Lower leg skin (tissue), 4 donors: ENCODE measurements around the gene CYP2B6. TPM values are rescaled to one million over a fixed set of nuclear protein-coding genes. Genes with fewer than 3 reads are reported as not detected.
"Not testable (repeated sequence)": the region's sequence is repeated elsewhere in the genome, so short reads cannot be mapped to it uniquely, and the experiment has no call there.

Source experiments
- DNase-seq, 2 donors: peaks; one replicate each; pipeline ENCODE4 v3.0.0-alpha.2; 2019; ENCODE audit warnings: low spot score in 2 of 2
- H3K4me3 ChIP-seq: fragments of 200-600 bp; sonication (generic); 2 replicates; pipeline ENCODE4 v1.5.1; 2017; ENCODE audit warnings: mild to moderate bottlenecking, low read depth; ENCODE audit not compliant: poor library complexity, severe bottlenecking
- POLR2A ChIP-seq, 2 donors: fragments of 450-650 bp; IDR thresholded peaks; one replicate each; pipeline ENCODE4 v1.6.1; 2016 to 2017; ENCODE audit warnings: antibody characterized with exemption in 2 of 2, mild to moderate bottlenecking in 1 of 2, moderate library complexity in 1 of 2
- whole genome bisulfite sequencing, 2 donors: methylation state at CpG; one replicate each; pipeline ENCODE4 v1.1.5; 2018; 5-methylcytosine and 5-hydroxymethylcytosine counted together
- intact Hi-C: fragments of 100-400 bp; cut with DNase I; formaldehyde crosslinking; loops from one replicate; pipeline ENCODE4 v1.15.0; 2023; ENCODE audit warnings: low total_unique reads
- total RNA-seq, 4 donors: library from RNA; depleted of rRNA; stranded (reverse); fragments of >200 nt; gene quantifications; one replicate each; pipeline ENCODE4 v1.1.0, GENCODE V29; 2016
- TF ChIP-seq, protein P1 (sequence below), 3 donors: fragments of 450-650 bp; IDR thresholded peaks; one replicate each; pipeline ENCODE4 v1.5.1; 2016; ENCODE audit warnings: antibody characterized with exemption in 3 of 3, mild to moderate bottlenecking in 3 of 3, moderate library complexity in 2 of 3

CYP2B6 gene
- total RNA-seq, 4 donors from 2014 or later: 0.13 to 3.7 TPM; not detected in 2

DNA sequence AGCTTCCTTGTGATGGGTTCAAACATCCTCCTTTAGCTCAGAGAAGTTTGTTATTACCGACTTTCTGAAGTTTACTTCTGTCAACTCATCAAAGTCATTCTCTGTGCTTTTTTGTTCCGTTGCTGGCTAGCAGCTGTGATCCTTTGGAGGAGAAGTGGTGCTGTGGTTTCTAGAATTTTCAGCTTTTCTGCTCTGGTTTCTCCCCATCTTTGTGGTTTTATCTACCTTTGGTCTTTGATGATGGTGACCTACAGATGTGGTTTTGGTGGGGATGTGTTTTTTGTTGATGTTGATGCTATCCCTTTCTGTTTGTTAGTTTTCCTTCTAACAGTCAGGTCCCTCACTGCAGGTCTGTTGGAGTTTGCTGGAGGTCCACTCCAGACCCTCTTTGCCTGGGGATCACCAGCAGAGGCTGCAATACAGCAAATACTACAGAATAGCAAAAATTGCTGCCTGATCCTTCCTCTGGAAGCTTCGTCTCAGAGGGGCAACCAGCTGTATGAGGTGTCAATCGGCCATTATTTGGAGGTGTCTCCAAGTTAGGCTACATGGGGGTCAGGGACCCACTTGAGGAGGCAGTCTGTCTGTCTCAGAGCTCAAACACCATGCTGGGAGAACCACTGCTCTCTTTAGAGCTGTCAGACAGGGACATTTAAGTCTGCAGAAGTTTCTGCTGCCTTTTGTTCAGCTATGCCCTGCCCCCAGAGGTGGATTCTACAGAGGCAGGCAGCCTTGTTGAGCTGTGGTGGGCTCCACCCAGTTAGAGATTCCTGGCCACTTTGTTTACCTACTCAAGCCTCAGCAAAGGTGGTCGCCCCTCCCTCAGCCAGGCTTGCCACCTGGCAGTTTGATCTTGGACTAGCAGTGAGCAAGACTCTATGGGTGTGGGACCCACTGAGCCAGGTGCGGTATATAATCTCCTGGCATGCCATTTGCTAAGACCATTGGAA, 20.4 kb upstream of the CYP2B6 start:
- WGBS, 2 donors: 66 to 80% methylated on average over 6 of the region's 6 CpGs
- intact Hi-C loops: loop anchor here (10.0 kb wide), 2 partner anchors 174 to 306 kb away; no protein-coding TSS in a partner anchor
- peak in 1 of 2 donors; percentile 43 for DNase-seq

DNA sequence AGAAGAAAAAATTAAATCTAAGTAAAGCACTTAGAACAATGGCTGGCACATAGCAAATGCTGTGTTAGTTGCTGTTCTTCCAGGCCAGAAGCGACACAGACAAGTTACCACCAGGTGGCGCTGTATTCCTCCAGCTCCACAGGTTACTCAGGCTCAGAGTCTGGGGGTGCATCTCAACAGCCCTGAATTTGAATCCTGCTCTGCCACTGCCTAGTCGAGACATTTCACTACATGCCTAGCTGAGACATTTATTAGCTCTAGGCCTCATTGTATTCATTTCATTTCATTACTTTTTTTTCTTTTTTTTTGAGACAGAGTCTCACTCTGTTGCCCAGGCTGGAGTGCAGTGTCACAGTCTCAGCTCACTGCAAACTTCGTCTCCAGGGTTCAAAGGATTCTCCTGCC, 16.4 kb upstream of the CYP2B6 start:
- no peak overlapping the region for H3K4me3 ChIP-seq
- 18 to 20% methylated on average over 4 of the region's 4 CpGs for WGBS, 2 donors
- TF ChIP-seq, protein P1, sequence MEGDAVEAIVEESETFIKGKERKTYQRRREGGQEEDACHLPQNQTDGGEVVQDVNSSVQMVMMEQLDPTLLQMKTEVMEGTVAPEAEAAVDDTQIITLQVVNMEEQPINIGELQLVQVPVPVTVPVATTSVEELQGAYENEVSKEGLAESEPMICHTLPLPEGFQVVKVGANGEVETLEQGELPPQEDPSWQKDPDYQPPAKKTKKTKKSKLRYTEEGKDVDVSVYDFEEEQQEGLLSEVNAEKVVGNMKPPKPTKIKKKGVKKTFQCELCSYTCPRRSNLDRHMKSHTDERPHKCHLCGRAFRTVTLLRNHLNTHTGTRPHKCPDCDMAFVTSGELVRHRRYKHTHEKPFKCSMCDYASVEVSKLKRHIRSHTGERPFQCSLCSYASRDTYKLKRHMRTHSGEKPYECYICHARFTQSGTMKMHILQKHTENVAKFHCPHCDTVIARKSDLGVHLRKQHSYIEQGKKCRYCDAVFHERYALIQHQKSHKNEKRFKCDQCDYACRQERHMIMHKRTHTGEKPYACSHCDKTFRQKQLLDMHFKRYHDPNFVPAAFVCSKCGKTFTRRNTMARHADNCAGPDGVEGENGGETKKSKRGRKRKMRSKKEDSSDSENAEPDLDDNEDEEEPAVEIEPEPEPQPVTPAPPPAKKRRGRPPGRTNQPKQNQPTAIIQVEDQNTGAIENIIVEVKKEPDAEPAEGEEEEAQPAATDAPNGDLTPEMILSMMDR (IDR thresholded peaks at IDR 0.05): no peak
- no peak for TF ChIP-seq POLR2A (IDR thresholded peaks at IDR 0.05)
- intact Hi-C loops: loop anchor here (10.0 kb wide), 2 partner anchors 170 to 310 kb away; no protein-coding TSS in a partner anchor
- DNase-seq: peak; percentile 61 to 89

More for the DNA sequence above, 20.4 kb upstream of the CYP2B6 start:
- H3K4me3 ChIP-seq: not testable (repeated sequence)

DNA sequence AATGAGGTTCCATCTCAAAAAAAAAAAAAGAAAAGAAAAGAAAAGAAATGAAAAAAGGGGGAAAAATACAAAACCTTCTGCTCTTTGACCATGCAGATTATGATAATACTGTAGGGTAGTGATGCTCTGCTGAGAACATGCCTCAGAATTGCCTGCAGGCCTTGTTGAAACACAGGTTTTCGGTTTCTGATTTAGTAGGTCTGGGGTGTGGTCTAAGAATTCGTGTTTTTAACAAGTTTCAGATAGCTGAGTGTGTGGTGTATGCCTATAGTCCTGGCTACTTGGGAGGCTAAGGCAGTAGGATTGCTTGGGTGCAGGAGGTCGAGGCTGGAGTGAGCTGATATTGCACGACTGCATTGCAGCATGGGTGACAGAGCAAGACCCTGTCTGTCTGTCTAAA, 14.9 kb upstream of the CYP2B6 start:
- H3K4me3 ChIP-seq: no peak overlapping the region
- peak in 1 of 2 donors; percentile 37 for DNase-seq
- WGBS, 2 donors: 55 to 58% methylated on average over 4 of the region's 4 CpGs
- intact Hi-C loops: loop anchor here (10.0 kb wide), 2 partner anchors 169 to 311 kb away; no protein-coding TSS in a partner anchor
- TF ChIP-seq, protein P1 (IDR thresholded peaks at IDR 0.05): no peak
- no peak for TF ChIP-seq POLR2A (IDR thresholded peaks at IDR 0.05)

DNA sequence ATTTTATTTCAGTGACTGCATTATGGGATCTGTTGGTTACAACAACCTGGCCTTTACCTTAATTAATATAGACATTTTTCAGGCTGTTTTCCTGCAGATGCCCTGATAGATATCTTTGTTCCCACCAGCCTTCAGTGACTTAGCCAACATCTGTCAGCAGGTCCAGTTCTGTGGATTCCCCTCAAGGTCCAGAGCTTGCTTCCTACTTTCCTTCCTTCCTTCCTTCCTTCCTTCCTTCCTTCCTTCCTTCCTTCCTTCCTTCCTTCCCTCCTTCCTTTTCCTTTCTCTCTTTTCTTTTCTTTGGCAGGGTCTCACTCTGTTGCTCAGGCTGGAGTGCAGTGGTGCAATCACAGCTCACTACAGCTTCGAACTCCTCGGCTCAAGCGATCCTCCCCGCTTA, 14.4 kb upstream of the CYP2B6 start:
- WGBS, 2 donors: 82 to 92% methylated on average over 4 of the region's 4 CpGs
- intact Hi-C loops: loop anchor here (10.0 kb wide), 2 partner anchors 168 to 312 kb away; no protein-coding TSS in a partner anchor
- TF ChIP-seq, protein P1 (IDR thresholded peaks at IDR 0.05): no peak
- TF ChIP-seq POLR2A (IDR thresholded peaks at IDR 0.05): no peak
- DNase-seq: peak in 1 of 2 donors; percentile 37
- no peak overlapping the region for H3K4me3 ChIP-seq

DNA sequence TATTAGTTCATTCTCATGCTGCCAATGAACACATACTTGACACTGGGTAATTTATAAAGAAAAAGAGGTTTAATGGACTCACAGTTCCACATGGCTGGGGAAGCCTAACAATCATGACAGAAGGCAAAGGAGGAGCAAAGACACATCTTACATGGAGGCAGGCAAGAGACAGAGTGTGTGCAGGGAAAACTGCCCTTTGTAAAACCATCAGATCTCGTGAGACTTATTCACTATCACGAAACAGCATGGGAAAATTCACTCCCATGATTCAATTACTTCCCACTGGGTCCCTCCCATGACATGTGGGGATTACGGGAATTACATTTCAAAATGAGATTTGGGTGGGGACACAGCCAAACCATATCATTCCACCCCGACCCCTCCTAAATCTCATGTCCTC, 11.3 kb upstream of the CYP2B6 start:
- WGBS, 2 donors: 53 to 66% methylated on average over 4 of the region's 4 CpGs
- DNase-seq: peak in 1 of 2 donors; percentile 9
- intact Hi-C loops: loop anchor here (10.0 kb wide), 2 partner anchors 165 to 315 kb away; no protein-coding TSS in a partner anchor
- not testable (repeated sequence) for H3K4me3 ChIP-seq

DNA sequence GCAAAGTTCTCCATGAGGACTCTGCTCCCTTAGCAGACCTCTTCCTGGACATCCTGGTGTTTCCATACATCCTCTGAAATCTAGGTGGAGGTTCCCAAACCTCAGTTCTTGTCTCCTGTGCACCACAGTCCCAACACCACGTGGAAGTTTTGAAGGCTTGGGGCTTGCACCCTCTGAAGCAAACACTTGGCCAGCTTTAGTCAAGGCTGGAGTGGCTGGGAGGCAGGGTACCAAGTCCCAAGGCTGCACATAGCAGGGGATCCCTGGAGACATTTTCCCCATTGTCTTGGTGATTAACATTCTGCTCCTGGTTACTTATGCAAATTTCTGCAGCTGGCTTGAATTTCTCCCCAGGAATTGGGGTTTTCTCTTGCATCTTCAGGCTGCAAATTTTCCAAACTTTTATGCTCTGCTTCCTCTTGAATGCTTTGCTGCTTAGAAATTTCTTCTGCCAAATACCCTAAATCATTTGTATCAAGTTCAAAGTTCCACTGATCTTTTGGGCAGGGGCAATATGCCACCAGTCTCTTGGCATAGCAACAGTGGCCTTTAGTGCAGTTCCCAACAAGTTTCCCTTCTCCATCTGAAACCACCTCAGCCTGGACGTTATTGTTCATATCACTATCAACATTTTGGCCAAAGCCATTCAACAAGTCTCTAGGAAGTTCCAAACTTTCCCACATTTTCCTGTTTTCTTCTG, 10.2 kb upstream of the CYP2B6 start:
- intact Hi-C loops, H3K4me3 ChIP-seq: not testable (repeated sequence)
- DNase-seq: peak in 1 of 2 donors; percentile 43
- 28 to 30% methylated on average over 2 of the region's 2 CpGs for WGBS, 2 donors

DNA sequence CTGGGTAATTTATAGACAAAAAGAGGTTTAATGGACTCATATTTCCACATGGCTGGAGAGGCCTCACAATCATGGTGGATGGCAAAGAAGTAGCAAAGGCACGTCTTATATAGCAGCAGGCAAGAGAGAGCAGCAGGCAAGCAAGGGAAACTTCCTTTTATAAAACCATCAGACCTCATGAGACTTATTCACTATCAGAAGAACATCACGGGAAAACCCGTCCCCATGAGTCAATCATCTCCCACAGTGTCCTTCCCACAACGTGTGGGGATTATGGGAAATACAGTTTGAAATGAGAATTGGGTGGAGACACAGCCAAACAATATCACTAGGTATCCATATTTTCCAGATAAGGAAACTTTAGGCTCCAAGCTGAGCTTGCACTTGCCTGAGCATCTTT, 9.5 kb upstream of the CYP2B6 start:
- TF ChIP-seq POLR2A (IDR thresholded peaks at IDR 0.05): no peak
- TF ChIP-seq, protein P1 (IDR thresholded peaks at IDR 0.05): no peak
- intact Hi-C loops: no loop called here
- H3K4me3 ChIP-seq: no peak overlapping the region
- WGBS, 2 donors: 41 to 44% methylated on average over 4 of the region's 4 CpGs
- peak in 1 of 2 donors; percentile 9 for DNase-seq
